ENCODE results near the gene RHBDF1.

- no peak for TF ChIP-seq CTCF (IDR thresholded peaks at IDR 0.05)
- no peak for TF ChIP-seq POLR2A (IDR thresholded peaks at IDR 0.05)
- TF ChIP-seq POLR2AphosphoS5 (IDR thresholded peaks at IDR 0.05) = no peak
These were observed 13.7 kb downstream of the RHBDF1 start for GRCh38 chr16:58491-59439.

Measured in prostate gland (tissue), 2 donors.